Measurements from ENCODE around the gene ANAPC10.
A peak's percentile ranks its signal among the peaks of the same experiment; 100 is the strongest.

Gene ANAPC10

GRCh38 chr4:145042601-145043285 is 55.3 kb downstream of the ANAPC10 start:
- no peak overlapping the region for H2AFZ ChIP-seq (ENCODE audit: low read length)
- no peak overlapping the region for H3K9ac ChIP-seq (ENCODE audit: low read length)
- DNase-seq: no peak
- no peaks in the 10 kb centered on the region for H3K9me3 ChIP-seq (replicated peaks; ENCODE audit: insufficient read depth, low read length)
- H3K79me2 ChIP-seq (ENCODE audit: low read length): peaks cover 6% of the 10 kb centered on the region; the same call in 1 of the 2 replicates
- H3F3A ChIP-seq (ENCODE audit: insufficient read depth, low read length): peaks cover 4% of the 10 kb centered on the region; the same call in 1 of the 2 replicates
- no peaks in the 10 kb centered on the region for H3K9me2 ChIP-seq (replicated peaks; ENCODE audit: insufficient read depth, low read length)
- H3K4me3 ChIP-seq (ENCODE audit: low read length): no peak overlapping the region
- TF ChIP-seq EZH2phosphoT487 (IDR thresholded peaks at IDR 0.05; ENCODE audit: low read length) (no peak), EZH2 (optimal IDR thresholded peaks at IDR 0.05; ENCODE audit: low read depth, low read length) (no peak), CTCF (IDR thresholded peaks at IDR 0.05; ENCODE audit: low read length) (no peak)
- H4K20me1 ChIP-seq (ENCODE audit: insufficient read depth, low read length): no peaks in the 10 kb centered on the region
- H3K27ac ChIP-seq (ENCODE audit: low read length): no peak overlapping the region
- peaks cover 24% of the 10 kb centered on the region for H3K4me1 ChIP-seq (ENCODE audit: low read length)
- H3K36me3 ChIP-seq (replicated peaks; ENCODE audit: insufficient read depth, low read length): no peaks in the 10 kb centered on the region
- no peak overlapping the region for H3K4me2 ChIP-seq (ENCODE audit: low read depth, low read length)
- no peaks in the 10 kb centered on the region for H3K27me3 ChIP-seq (replicated peaks; ENCODE audit: insufficient read depth, low read length)

DNA sequence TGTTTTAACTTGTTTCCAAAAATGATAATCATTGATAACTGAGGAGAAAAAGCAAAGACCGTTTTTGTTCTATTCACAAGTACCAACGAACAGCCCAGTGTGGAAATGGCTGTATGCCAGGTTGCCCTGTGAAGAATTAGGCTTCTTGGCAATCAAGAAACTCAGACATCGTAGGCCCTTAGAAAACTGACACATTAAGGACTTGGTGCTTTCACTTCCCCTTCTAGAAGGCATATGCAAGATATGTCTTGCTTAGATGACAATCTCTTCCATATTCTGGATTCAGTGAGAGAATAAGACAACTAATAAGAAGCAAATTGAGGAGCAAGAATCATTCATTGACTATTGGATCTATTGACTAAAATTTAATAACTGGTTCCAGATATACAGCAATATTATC is 56.6 kb downstream of the ANAPC10 start:
- Histone ChIP-seq H3K27ac (ENCODE audit: low read length) (no peak overlapping the region), H4K20me1 (ENCODE audit: insufficient read depth, low read length) (no peaks in the 10 kb centered on the region), H3K4me2 (ENCODE audit: low read depth, low read length) (peak overlapping the region; percentile 33; the same call in 1 of the 2 replicates), H3K9me2 (replicated peaks; ENCODE audit: insufficient read depth, low read length) (no peaks in the 10 kb centered on the region), H3K4me1 (ENCODE audit: low read length) (peaks cover 24% of the 10 kb centered on the region), H3K36me3 (replicated peaks; ENCODE audit: insufficient read depth, low read length) (no peaks in the 10 kb centered on the region), H3K9me3 (replicated peaks; ENCODE audit: insufficient read depth, low read length) (no peaks in the 10 kb centered on the region), H2AFZ (ENCODE audit: low read length) (no peak overlapping the region), H3K27me3 (replicated peaks; ENCODE audit: insufficient read depth, low read length) (no peaks in the 10 kb centered on the region), H3F3A (ENCODE audit: insufficient read depth, low read length) (peaks cover 4% of the 10 kb centered on the region; the same call in 1 of the 2 replicates), H3K79me2 (ENCODE audit: low read length) (peaks cover 6% of the 10 kb centered on the region; the same call in 1 of the 2 replicates), H3K9ac (ENCODE audit: low read length) (no peak overlapping the region), H3K4me3 (ENCODE audit: low read length) (no peak overlapping the region)
- peak; percentile 70 for DNase-seq
- no peak for TF ChIP-seq EZH2 (optimal IDR thresholded peaks at IDR 0.05; ENCODE audit: low read depth, low read length)
- TF ChIP-seq CTCF (IDR thresholded peaks at IDR 0.05; ENCODE audit: low read length): no peak
- no peak for TF ChIP-seq EZH2phosphoT487 (IDR thresholded peaks at IDR 0.05; ENCODE audit: low read length)

- H4K20me1 ChIP-seq (ENCODE audit: insufficient read depth, low read length): no peaks in the 10 kb centered on the region
- DNase-seq: no peak
- H3F3A ChIP-seq (ENCODE audit: insufficient read depth, low read length): no peaks in the 10 kb centered on the region
- no peaks in the 10 kb centered on the region for H3K9me3 ChIP-seq (replicated peaks; ENCODE audit: insufficient read depth, low read length)
- no peak overlapping the region for H3K4me2 ChIP-seq (ENCODE audit: low read depth, low read length)
- no peaks in the 10 kb centered on the region for H3K36me3 ChIP-seq (replicated peaks; ENCODE audit: insufficient read depth, low read length)
- no peak overlapping the region for H3K9ac ChIP-seq (ENCODE audit: low read length)
- no peaks in the 10 kb centered on the region for H3K9me2 ChIP-seq (replicated peaks; ENCODE audit: insufficient read depth, low read length)
- H3K27ac ChIP-seq (ENCODE audit: low read length): no peak overlapping the region
- TF ChIP-seq CTCF (IDR thresholded peaks at IDR 0.05; ENCODE audit: low read length) (no peak), EZH2phosphoT487 (IDR thresholded peaks at IDR 0.05; ENCODE audit: low read length) (no peak), EZH2 (optimal IDR thresholded peaks at IDR 0.05; ENCODE audit: low read depth, low read length) (no peak)
- H3K4me3 ChIP-seq (ENCODE audit: low read length): no peak overlapping the region
- H3K79me2 ChIP-seq (ENCODE audit: low read length): no peaks in the 10 kb centered on the region
- H2AFZ ChIP-seq (ENCODE audit: low read length): no peak overlapping the region
- no peaks in the 10 kb centered on the region for H3K4me1 ChIP-seq (ENCODE audit: low read length)
- H3K27me3 ChIP-seq (replicated peaks; ENCODE audit: insufficient read depth, low read length): no peaks in the 10 kb centered on the region
Measured at GRCh38 chr4:145035494-145036136, 62.4 kb downstream of the ANAPC10 start.
